SK-N-SH treated with all-trans-retinoic acid at 6 μM for 48 hours (cell line): ENCODE results near the gene PCMT1.

Experiments used
- BACH2 ChIP-seq: fragments of 250-450 bp; sonication (Bioruptor Pico); IDR thresholded peaks from 2 replicates; pipeline ENCODE4 v1.9.0; 2021; ENCODE audit warnings: mild to moderate bottlenecking, borderline replicate concordance
- CSDC2 ChIP-seq: fragments of 250-450 bp; sonication (Bioruptor Pico); IDR thresholded peaks from 2 replicates; pipeline ENCODE4 v1.5.0; 2020; ENCODE audit warnings: mild to moderate bottlenecking, moderate library complexity
- RARB ChIP-seq: fragments of 250-450 bp; sonication (Bioruptor Pico); IDR thresholded peaks from 2 replicates; pipeline ENCODE4 v1.8.0; 2021; ENCODE audit warnings: mild to moderate bottlenecking, moderate library complexity
- TOX ChIP-seq: fragments of 250-450 bp; sonication (Bioruptor Pico); IDR thresholded peaks from 2 replicates; pipeline ENCODE4 v1.8.0; 2021; ENCODE audit warnings: mild to moderate bottlenecking, moderate library complexity, borderline replicate concordance
- ZNF70 ChIP-seq: fragments of 450-650 bp; formaldehyde crosslinking; IDR thresholded peaks from 2 replicates; pipeline ENCODE4 v1.5.0; 2020; ENCODE audit warnings: mild to moderate bottlenecking, moderate library complexity

GRCh38 chr6:149855040-149855654 lies 105.6 kb downstream of the PCMT1 start:
- TF ChIP-seq CSDC2 (CRISPR knock-in tag): no peak
- TF ChIP-seq RARB: no peak
- TF ChIP-seq BACH2: no peak
- TF ChIP-seq ZNF70 (CRISPR knock-in tag): no peak
- TF ChIP-seq TOX (CRISPR knock-in tag): no peak
